Small intestine (tissue), 7 donors: ENCODE measurements around the gene HPCAL1. TPM values are rescaled to one million over a fixed set of nuclear protein-coding genes. Genes with fewer than 3 reads are reported as not detected.
"Not testable (repeated sequence)": the region's sequence is repeated elsewhere in the genome, so short reads cannot be mapped to it uniquely, and the experiment has no call there.

Experiments
- DNase-seq, 2 donors: peaks; one replicate each; pipeline versions ENCODE4 v3.0.0 to v3.0.0-alpha.2; 2013
- FAIRE-seq: peaks from 2 replicates; lab custom pipeline; 2012; peaks lifted over from hg19 to GRCh38; lab: Jason Lieb, UNC
- H3K27ac ChIP-seq, 3 donors: one replicate each; pipeline ENCODE4 v1.5.1; 2013; ENCODE audit warnings: low read length in 2 of 3, mild to moderate bottlenecking in 2 of 3, control low read depth in 1 of 3, inconsistent platforms in 1 of 3, low read depth in 1 of 3, moderate library complexity in 1 of 3
- H3K27me3 ChIP-seq, 3 donors: one replicate each; pipeline ENCODE4 v1.6.1; 2013; ENCODE audit warnings: low read length in 3 of 3, inconsistent platforms in 1 of 3; ENCODE audit not compliant: control insufficient read depth in 3 of 3, insufficient read depth in 3 of 3
- H3K36me3 ChIP-seq, 3 donors: one replicate each; pipeline ENCODE4 v1.6.1; 2013; ENCODE audit warnings: low read length in 3 of 3, inconsistent platforms in 1 of 3, low read depth in 1 of 3, mild to moderate bottlenecking in 1 of 3, moderate library complexity in 1 of 3; ENCODE audit not compliant: control insufficient read depth in 3 of 3, insufficient read depth in 2 of 3
- H3K4me1 ChIP-seq, 3 donors: one replicate each; pipeline ENCODE4 v1.6.1; 2013; ENCODE audit warnings: low read length in 2 of 3, inconsistent platforms in 1 of 3, low read depth in 1 of 3, mild to moderate bottlenecking in 1 of 3, moderate library complexity in 1 of 3; ENCODE audit not compliant: control insufficient read depth in 3 of 3, insufficient read depth in 2 of 3
- H3K4me3 ChIP-seq, 3 donors: one replicate each; pipeline ENCODE4 v1.5.1; 2013; ENCODE audit warnings: low read length in 3 of 3, control low read depth in 1 of 3, inconsistent platforms in 1 of 3, low read depth in 1 of 3, mild to moderate bottlenecking in 1 of 3, moderate library complexity in 1 of 3
- H3K9me3 ChIP-seq, 2 donors: one replicate each; pipeline ENCODE4 v1.6.1; 2013; ENCODE audit warnings: low read depth in 1 of 2, low read length in 1 of 2; ENCODE audit not compliant: control insufficient read depth in 2 of 2, insufficient read depth in 1 of 2
- WGBS, 3 donors: extraction: QIAGEN DNeasy Blood & Tissue Kit; methylation state at CpG; one replicate each; pipeline ENCODE4 v1.1.7; 2013; 5-methylcytosine and 5-hydroxymethylcytosine counted together
- polyA plus RNA-seq, 4 donors: library from polyadenylated mRNA; stranded (reverse) in 3 of 4; unstranded in 1 of 4; fragments of 200-250 nt in 3 of 4; fragments of 120-200 nt in 1 of 4; gene quantifications; one replicate each; pipeline versions ENCODE4 v1.2.1 to v1.2.3, GENCODE V29; 2013
- donor health status: healthy with polysubstance abuse.
- donor health status: control.
- donor health status: control.
- donor health status: Bipolar disorder and iron deficiency.
- donor health status: healthy.

The HPCAL1 gene
- polyA plus RNA-seq, 4 donors: 82.3 to 142 (median 94.2) TPM

DNA sequence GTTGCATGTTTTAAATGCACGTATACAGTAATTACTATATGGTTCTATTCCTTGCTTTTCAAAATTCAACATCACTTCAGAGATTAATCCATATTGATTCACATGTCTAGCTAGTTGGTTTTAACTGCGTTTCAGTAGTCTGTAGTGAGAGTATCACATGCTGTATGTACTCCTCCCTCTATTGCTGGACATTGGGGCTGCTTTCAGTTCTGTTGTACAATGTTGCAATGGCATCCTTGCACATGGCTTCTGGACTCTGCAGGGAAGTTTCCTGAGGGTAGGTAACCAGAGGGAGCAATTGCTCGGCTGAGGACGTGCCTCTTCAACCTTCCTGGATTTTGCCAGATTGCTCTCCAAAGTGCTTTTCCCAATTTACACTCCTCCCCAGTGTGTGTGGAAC, 10.7 kb upstream of the HPCAL1 start:
- H3K4me3 ChIP-seq: no peak overlapping the region
- 90 to 96% (median 90%) methylated on average over 4 of the region's 4 CpGs for WGBS, 3 donors
- no peaks in the 10 kb centered on the region for H3K4me1 ChIP-seq
- no peaks in the 10 kb centered on the region for H3K27me3 ChIP-seq
- FAIRE-seq (no peak), DNase-seq (no peak)
- H3K27ac ChIP-seq: no peak overlapping the region
- no peaks in the 10 kb centered on the region for H3K36me3 ChIP-seq
- peaks cover 0 to 8% of the 10 kb centered on the region in 2 donors for H3K9me3 ChIP-seq

GRCh38 chr2:10293603-10294002, 9.1 kb upstream of the HPCAL1 start:
- no peaks in the 10 kb centered on the region for H3K36me3 ChIP-seq
- FAIRE-seq (no peak), DNase-seq (no peak)
- no peak overlapping the region for H3K27ac ChIP-seq
- no peak overlapping the region for H3K4me3 ChIP-seq
- H3K9me3 ChIP-seq: peaks cover 0 to 8% of the 10 kb centered on the region in 2 donors
- peaks cover 0 to 5% (median 2%) of the 10 kb centered on the region in 3 donors for H3K4me1 ChIP-seq
- H3K27me3 ChIP-seq: no peaks in the 10 kb centered on the region

GRCh38 chr2:10294077-10294476, 8.6 kb upstream of the HPCAL1 start:
- Histone ChIP-seq H3K27me3 (no peaks in the 10 kb centered on the region), H3K9me3 (peaks cover 0 to 8% of the 10 kb centered on the region in 2 donors), H3K4me1 (peaks cover 0 to 5% (median 2%) of the 10 kb centered on the region in 3 donors), H3K27ac (no peak overlapping the region), H3K36me3 (no peaks in the 10 kb centered on the region), H3K4me3 (no peak overlapping the region)
- WGBS, 3 donors: 97 to 100% (median 100%) methylated on average over 1 of the region's 1 CpG
- FAIRE-seq (no peak), DNase-seq (no peak)

GRCh38 chr2:10295649-10296048, 7.1 kb upstream of the HPCAL1 start:
- not testable (repeated sequence) for H3K4me3 ChIP-seq, FAIRE-seq

GRCh38 chr2:10296142-10296541, 6.6 kb upstream of the HPCAL1 start:
- 86 to 93% (median 92%) methylated on average over 8 of the region's 8 CpGs for WGBS, 3 donors
- H3K9me3 ChIP-seq: peaks cover 0 to 8% of the 10 kb centered on the region in 2 donors
- H3K4me1 ChIP-seq: peaks cover 0 to 11% (median 5%) of the 10 kb centered on the region in 3 donors
- H3K36me3 ChIP-seq: no peaks in the 10 kb centered on the region
- FAIRE-seq (no peak), DNase-seq (no peak)
- no peak overlapping the region for H3K27ac ChIP-seq
- no peak overlapping the region for H3K4me3 ChIP-seq
- H3K27me3 ChIP-seq: no peaks in the 10 kb centered on the region

More at GRCh38 chr2:10295649-10296048, 7.1 kb upstream of the HPCAL1 start:
- not testable (repeated sequence) for H3K27me3 ChIP-seq, H3K9me3 ChIP-seq, H3K4me1 ChIP-seq, DNase-seq, H3K27ac ChIP-seq, H3K36me3 ChIP-seq
- WGBS, 3 donors: 72 to 84% (median 82%) methylated on average over 4 of the region's 4 CpGs

DNA sequence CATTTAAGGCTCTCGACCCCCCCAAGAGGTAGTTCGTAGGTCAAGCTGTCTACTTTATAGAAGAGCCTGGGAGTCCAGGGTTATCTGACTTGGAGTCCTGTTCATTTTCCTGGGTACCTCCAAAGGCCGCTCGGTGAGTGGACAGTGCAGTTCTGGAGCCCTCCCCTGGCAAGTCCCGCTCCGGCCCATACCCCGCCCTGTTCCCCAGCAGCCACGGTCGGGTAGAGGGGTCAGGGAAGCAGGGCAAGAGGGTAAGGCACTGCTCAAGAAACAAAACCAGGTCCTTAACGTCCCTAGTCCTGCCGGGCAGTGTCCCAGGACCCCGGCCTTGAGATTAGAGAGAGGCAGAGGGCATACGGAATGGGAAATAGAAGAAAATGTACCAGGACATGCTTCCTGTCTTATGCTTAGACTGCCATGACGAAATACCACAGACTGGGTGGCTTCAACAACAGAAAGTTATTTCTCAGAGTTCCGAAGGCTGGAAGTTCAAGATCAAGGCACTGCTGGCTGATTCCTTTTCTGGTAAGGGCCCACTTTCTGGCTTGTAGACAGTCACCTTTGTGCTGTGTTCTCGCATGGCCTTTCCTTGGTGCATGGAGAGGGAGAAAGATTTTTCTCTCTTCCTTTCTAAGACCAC, 5.4 kb upstream of the HPCAL1 start:
- peak overlapping the region in 1 of 3 donors; percentile 37 for H3K27ac ChIP-seq
- FAIRE-seq: no peak
- no peak for DNase-seq
- peaks cover 0 to 22% (median 11%) of the 10 kb centered on the region in 3 donors for H3K4me1 ChIP-seq
- no peaks in the 10 kb centered on the region for H3K36me3 ChIP-seq
- WGBS, 3 donors: 82 to 86% (median 86%) methylated on average over 16 of the region's 16 CpGs
- H3K4me3 ChIP-seq: no peak overlapping the region
- peaks cover 0 to 8% of the 10 kb centered on the region in 2 donors for H3K9me3 ChIP-seq
- H3K27me3 ChIP-seq: no peaks in the 10 kb centered on the region

GRCh38 chr2:10297959-10298531, 4.7 kb upstream of the HPCAL1 start:
- no peak for DNase-seq
- peaks cover 0 to 22% (median 11%) of the 10 kb centered on the region in 3 donors for H3K4me1 ChIP-seq

GRCh38 chr2:10298777-10299176, 3.9 kb upstream of the HPCAL1 start:
- not testable (repeated sequence) for H3K4me3 ChIP-seq, H3K27me3 ChIP-seq, H3K27ac ChIP-seq, FAIRE-seq, H3K36me3 ChIP-seq, DNase-seq, H3K9me3 ChIP-seq
- peaks cover 0 to 22% (median 11%) of the 10 kb centered on the region in 3 donors for H3K4me1 ChIP-seq

More at GRCh38 chr2:10297959-10298531, 4.7 kb upstream of the HPCAL1 start:
- H3K27ac ChIP-seq: peak overlapping the region in 1 of 3 donors; percentile 62
- peaks cover 0 to 8% of the 10 kb centered on the region in 2 donors for H3K9me3 ChIP-seq
- H3K36me3 ChIP-seq: no peaks in the 10 kb centered on the region
- no peaks in the 10 kb centered on the region for H3K27me3 ChIP-seq
- H3K4me3 ChIP-seq: no peak overlapping the region
- FAIRE-seq: no peak
- WGBS, 3 donors: 41 to 66% (median 56%) methylated on average over 7 of the region's 7 CpGs
